Kidney (tissue), 14 donors: ENCODE measurements around the gene RPTOR. TPM values are rescaled to one million over a fixed set of nuclear protein-coding genes. Genes with fewer than 3 reads are reported as not detected.

Experiments
- DNase-seq, 5 donors: peaks; one replicate each; pipeline ENCODE4 v3.0.0-alpha.2; 2013 to 2020
- FAIRE-seq: peaks from 2 replicates; lab custom pipeline; 2012; peaks lifted over from hg19 to GRCh38; lab: Jason Lieb, UNC
- H3K27ac ChIP-seq, 2 donors: one replicate each; pipeline ENCODE4 v1.7.0; 2013; ENCODE audit warnings: low read depth in 2 of 2, low read length in 2 of 2, inconsistent platforms in 1 of 2
- H3K27me3 ChIP-seq: one replicate; pipeline ENCODE4 v1.7.1; 2013; ENCODE audit warnings: low read length, inconsistent platforms; ENCODE audit not compliant: control insufficient read depth, insufficient read depth
- H3K36me3 ChIP-seq, 3 donors: one replicate each; pipeline versions ENCODE4 v1.7.0 to v1.7.1; 2013; ENCODE audit warnings: low read length in 3 of 3, control low read depth in 1 of 3, inconsistent platforms in 1 of 3; ENCODE audit not compliant: insufficient read depth in 3 of 3, control insufficient read depth in 2 of 3
- H3K4me1 ChIP-seq, 3 donors: one replicate each; pipeline versions ENCODE4 v1.7.0 to v1.7.1; 2013; ENCODE audit warnings: low read length in 3 of 3, inconsistent platforms in 1 of 3, low read depth in 1 of 3; ENCODE audit not compliant: control insufficient read depth in 2 of 3, insufficient read depth in 2 of 3
- H3K4me3 ChIP-seq, 3 donors: one replicate each; pipeline versions ENCODE4 v1.7.0 to v1.8.1; 2013; ENCODE audit warnings: low read length in 3 of 3, control low read depth in 1 of 3, inconsistent platforms in 1 of 3
- H3K9ac ChIP-seq, 3 donors: one replicate each; pipeline versions ENCODE4 v1.7.0 to v1.7.1; 2013; ENCODE audit warnings: low read length in 3 of 3, control low read depth in 1 of 3, inconsistent platforms in 1 of 3
- H3K9me3 ChIP-seq, 3 donors: one replicate each; pipeline versions ENCODE4 v1.7.0 to v1.7.1; 2013; ENCODE audit warnings: low read length in 3 of 3, control low read depth in 1 of 3, inconsistent platforms in 1 of 3; ENCODE audit not compliant: control insufficient read depth in 2 of 3, insufficient read depth in 1 of 3
- intact Hi-C: fragments of 100-400 bp; cut with DNase I; formaldehyde crosslinking; loops from one replicate; pipeline ENCODE4 v1.11.1; 2022
- polyA plus RNA-seq: library from polyadenylated mRNA; stranded (reverse); fragments of 350-450 nt; fragmentation: Illumina TruSeq; extraction: RNeasy Lipid Tissue Mini Kit (QIAGEN cat#74804); gene quantifications from one replicate; pipeline ENCODE4 v1.2.3, GENCODE V29; 2014; ENCODE audit warnings: low read depth, low replicate concordance; ENCODE audit not compliant: insufficient read depth
- total RNA-seq: library from RNA; stranded (reverse); fragmentation: NEBNext Ultra II Directional; extraction: Animal tissue kit (Norgen Biotek cat#: 25700); gene quantifications from one replicate; pipeline ENCODE4 v1.2.1, GENCODE V29; 2021
- TF ChIP-seq, protein P1 (sequence below): IDR thresholded peaks from 3 replicates; pipeline ENCODE4 v1.5.1; 2012; ENCODE audit warnings: mild to moderate bottlenecking, moderate library complexity, borderline replicate concordance; ENCODE audit not compliant: insufficient read depth; ENCODE audit errors: extremely low read depth
- donor health status: control.
- donor health status: control.
- donor health status: control.
- donor health status: control.
- donor health status: control.
- donor health status: DM: yes; HTN: yes; CAD: no.
- donor health status: Normal renal cell carcinoma (clear cell type).

RPTOR gene
- total and polyA plus RNA-seq, 2 donors from 2014 or later = 5.5 to 37.6 TPM

DNA sequence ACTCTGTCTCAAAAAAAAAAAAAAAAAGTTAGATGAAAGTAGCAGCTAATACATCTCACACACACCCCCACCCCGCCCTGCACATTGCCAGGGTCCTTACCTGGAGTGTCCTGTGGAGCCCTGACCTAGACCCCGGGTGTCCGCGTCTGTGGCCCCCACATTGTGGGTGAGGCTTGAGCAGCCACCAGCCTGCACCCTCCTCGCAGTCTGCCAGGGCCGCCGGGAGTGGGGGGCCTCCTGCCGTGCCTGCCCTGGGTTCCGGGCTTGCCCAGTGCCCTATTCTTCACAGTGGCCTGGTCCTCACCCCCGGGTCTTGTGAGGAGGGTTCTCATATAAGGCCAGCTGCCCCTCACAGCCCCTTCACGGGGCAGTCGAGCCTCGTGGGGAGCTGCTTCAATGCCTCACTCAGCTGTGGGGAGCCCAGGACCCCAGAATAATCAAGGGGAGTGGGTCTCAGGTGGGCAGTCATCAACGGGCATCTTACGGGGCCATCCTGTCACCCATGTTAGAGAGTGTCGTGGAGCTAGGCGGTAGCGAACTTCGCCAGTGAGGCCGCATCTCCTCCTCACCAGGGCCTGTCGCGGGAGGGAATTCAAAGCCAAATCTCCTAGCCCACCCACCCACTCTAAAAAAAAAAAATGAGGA lies 361.1 kb downstream of the RPTOR start:
- peaks cover 0 to 5% (median 1%) of the 10 kb centered on the region in 3 donors for H3K4me1 ChIP-seq
- TF ChIP-seq, protein P1, sequence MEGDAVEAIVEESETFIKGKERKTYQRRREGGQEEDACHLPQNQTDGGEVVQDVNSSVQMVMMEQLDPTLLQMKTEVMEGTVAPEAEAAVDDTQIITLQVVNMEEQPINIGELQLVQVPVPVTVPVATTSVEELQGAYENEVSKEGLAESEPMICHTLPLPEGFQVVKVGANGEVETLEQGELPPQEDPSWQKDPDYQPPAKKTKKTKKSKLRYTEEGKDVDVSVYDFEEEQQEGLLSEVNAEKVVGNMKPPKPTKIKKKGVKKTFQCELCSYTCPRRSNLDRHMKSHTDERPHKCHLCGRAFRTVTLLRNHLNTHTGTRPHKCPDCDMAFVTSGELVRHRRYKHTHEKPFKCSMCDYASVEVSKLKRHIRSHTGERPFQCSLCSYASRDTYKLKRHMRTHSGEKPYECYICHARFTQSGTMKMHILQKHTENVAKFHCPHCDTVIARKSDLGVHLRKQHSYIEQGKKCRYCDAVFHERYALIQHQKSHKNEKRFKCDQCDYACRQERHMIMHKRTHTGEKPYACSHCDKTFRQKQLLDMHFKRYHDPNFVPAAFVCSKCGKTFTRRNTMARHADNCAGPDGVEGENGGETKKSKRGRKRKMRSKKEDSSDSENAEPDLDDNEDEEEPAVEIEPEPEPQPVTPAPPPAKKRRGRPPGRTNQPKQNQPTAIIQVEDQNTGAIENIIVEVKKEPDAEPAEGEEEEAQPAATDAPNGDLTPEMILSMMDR = no peak
- H3K27ac ChIP-seq = no peak overlapping the region
- H3K27me3 ChIP-seq = no peaks in the 10 kb centered on the region
- H3K4me3 ChIP-seq = no peak overlapping the region
- H3K36me3 ChIP-seq = peaks cover 0 to 5% (median 0%) of the 10 kb centered on the region in 3 donors
- FAIRE-seq = no peak
- no peak overlapping the region for H3K9ac ChIP-seq
- H3K9me3 ChIP-seq = no peaks in the 10 kb centered on the region
- intact Hi-C loops = no loop called here
- DNase-seq = peak in 1 of 5 donors; percentile 69

DNA sequence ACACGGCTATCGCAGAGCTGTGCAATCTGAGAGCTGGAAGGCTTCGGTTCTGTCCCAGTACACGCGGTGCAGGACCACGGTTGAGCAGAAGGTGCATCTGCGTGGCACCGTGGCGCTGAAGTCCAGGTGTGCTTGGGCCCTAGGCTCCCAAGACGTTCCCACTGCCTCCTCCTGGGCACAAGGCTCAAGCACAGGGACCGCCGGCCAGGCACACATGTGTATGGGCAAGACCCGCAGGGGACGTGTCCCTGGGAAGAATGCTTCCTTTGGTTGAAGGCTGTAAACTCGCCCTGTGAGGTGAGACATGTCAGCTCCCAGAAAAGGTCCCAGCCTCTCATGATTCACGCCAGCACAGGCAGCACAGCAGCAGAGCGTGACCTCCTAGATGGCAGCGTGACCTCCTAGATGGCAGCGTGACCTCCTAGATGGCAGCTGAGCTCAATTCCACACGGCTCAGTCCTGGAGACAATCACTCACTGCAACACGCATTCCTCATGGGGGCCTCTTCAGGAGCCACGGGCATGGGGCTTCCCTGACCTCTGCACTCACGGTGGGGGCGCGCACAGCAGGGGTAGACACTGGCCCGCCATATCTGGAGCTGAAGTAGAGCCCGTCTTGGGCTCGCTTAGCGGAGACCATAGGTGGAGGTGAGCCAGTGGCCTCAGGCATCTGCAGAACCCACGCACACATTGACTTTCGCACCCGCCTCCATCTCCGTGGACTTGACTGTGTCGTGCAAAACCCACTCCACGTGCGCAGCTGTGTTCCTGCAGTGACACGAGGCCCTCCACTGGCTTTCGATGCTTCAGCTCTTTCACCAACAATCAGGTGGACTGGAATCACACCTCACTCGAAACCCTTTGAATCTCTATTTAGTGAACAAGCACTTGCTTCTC lies 362.0 kb downstream of the RPTOR start:
- Histone ChIP-seq H3K9ac (no peak overlapping the region), H3K27me3 (no peaks in the 10 kb centered on the region), H3K9me3 (no peaks in the 10 kb centered on the region), H3K27ac (no peak overlapping the region), H3K4me3 (no peak overlapping the region), H3K4me1 (no peaks in the 10 kb centered on the region), H3K36me3 (peaks cover 0 to 5% (median 0%) of the 10 kb centered on the region in 3 donors)
- TF ChIP-seq, protein P1 = no peak
- intact Hi-C loops = no loop called here
- FAIRE-seq = no peak
- DNase-seq = peak in 1 of 5 donors; percentile 31

DNA sequence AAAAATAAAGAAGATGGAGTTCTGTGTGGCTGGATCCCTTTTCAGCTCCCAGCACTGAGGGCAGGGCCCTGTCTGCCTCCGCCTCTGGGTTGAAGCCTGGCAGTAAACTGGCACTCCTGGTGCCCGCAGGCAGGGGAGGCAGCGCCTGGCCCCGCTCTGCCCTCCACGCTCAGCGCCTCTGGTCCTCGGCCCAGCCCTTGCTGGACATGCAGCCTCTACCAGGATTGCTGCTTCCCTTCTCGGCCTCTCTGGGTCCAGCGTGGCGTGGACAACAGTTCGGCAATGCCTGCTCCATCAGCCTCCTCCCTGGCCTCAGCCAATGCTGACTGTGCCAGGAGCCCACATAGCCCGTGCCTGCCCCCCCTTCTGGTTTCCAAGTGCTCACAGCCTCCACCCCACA lies 362.6 kb downstream of the RPTOR start:
- FAIRE-seq = no peak

More for the DNA sequence above, 362.6 kb downstream of the RPTOR start:
- Histone ChIP-seq H3K27me3 (no peaks in the 10 kb centered on the region), H3K9me3 (no peaks in the 10 kb centered on the region), H3K4me3 (no peak overlapping the region), H3K36me3 (peaks cover 0 to 5% (median 0%) of the 10 kb centered on the region in 3 donors), H3K4me1 (no peaks in the 10 kb centered on the region), H3K27ac (no peak overlapping the region), H3K9ac (no peak overlapping the region)
- intact Hi-C loops = no loop called here
- TF ChIP-seq, protein P1 = no peak
- DNase-seq = peak in 1 of 5 donors; percentile 51
